Activated naive CD8-positive, alpha-beta T cell treated with anti-CD3 and anti-CD28 coated beads, Interleukin-2, amount 50 U/mL, for 16 hours (primary cell): ENCODE measurements around the gene DOCK2.
"Not testable (repeated sequence)": the region's sequence is repeated elsewhere in the genome, so short reads cannot be mapped to it uniquely, and the experiment has no call there.

Experiments used
- DNase-seq: peaks from one replicate; pipeline ENCODE4 v3.0.0-alpha.2; 2020; ENCODE audit warnings: low read depth, low spot score

The DOCK2 gene

DNA sequence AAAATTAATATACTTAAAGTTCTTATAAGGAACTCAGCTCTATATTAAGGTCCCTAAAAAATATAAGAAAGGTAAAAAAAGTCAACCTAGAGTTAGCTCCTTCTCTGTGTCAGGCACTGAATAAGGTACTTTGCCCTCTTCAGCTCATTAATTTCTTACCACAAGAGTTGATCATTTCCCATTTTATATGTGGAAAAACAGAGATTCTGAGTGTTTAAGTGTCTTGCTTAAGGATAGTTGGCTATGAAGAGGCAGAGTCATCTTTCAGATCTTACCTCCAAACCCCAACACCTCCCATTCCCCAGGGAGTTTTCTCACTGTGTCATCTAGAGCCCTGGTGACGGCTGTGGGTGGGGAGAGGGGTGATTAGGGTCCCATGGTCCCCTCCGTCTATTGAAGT, 302.7 kb downstream of the DOCK2 start:
- no peak for DNase-seq

GRCh38 chr5:169941542-169941941, 304.5 kb downstream of the DOCK2 start:
- no peak for DNase-seq

GRCh38 chr5:169942181-169942580, 305.1 kb downstream of the DOCK2 start:
- DNase-seq: no peak

DNA sequence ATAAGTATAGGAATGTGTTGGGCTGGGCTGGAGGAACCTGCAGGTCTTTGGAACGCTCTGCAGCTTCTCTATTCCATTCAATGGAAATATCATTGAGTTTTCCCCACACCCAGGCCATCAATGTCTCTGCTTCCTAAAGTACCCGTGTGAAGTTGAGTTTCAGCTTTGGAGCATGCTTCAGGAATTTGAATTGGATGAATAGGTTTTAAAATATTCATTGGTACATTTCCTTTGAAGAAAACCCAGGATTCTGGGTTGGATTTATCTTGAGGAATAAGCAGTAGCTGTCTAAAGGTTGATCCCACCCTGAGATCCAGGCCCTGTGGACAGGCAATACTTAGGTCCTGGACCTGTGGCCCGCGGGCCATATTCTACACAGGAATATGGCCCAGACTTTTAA, 306.0 kb downstream of the DOCK2 start:
- no peak for DNase-seq

DNA sequence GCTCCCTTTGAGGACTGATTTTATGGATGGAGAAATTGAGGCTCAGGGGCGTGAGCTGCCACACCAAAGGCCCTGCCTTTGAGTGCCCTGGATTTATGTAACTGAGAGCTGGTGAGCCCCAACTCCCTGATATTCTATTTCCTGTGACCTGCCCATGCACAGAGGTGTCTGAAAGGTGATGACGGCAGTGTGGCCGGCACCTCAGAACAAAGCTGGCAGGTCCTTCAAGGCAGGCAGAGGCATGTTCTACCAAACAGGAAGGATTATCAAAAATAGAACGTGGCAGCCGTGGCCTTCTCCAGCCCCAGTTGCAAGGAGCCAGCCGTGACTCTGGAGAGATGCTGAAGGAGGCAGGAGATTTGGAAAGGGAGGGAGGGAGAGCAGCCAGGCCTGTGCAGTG, 307.0 kb downstream of the DOCK2 start:
- no peak for DNase-seq

DNA sequence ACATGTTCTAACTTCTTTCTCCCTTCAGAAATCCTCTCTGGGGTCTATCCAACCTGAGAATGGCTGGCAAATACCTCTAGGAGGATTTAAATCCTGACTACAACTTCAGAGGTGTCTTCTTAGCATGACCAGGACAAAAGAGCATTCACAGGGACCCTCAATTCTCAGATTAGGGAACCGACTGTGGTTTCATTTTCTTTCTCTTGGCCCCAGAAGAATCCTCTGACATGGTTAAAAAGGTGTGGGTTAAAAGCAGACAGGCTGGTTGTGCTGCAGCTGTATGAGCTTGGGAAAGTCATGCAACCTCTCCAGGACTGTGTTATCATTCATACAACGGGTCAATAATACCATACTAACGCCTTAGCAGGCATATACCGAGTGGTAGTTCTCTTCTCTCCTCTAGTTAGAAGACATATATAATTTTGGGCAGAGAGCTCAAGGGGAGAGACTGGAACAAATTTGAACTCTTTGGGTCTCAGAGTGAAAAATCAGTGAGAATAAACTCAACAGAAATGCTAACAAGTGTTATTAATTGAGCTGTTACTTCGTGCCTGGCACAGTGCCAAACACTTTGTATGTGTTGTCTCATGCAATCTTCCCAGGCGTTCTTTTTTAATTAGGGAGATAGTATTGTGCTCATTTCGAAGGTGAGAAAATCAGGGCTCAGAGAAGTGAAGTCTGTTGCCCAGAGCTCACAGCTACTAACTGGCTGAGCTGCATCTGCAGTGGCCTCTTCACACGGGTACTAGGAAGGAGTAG, 308.0 kb downstream of the DOCK2 start:
- no peak for DNase-seq

DNA sequence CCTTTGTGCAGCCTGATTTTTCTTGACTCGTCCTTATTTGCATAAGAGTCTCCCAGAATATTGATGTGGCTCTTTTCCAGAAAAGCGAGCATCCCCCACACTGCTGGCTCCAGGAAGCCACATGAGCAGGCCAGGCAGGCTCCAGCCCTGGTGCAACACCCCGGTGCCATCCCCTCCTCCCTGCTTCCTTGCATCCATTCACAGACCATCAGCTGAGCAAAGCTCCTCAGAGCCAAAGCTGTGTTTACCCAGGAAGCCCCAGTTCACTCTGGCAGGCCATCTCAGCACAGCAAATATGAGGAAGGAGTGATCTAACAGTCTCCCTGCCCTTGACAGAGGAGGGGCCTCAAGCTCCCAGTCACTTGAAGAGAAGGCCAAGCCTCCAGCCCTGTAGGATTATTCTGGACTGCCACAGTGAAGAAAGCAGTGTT, 308.8 kb downstream of the DOCK2 start:
- no peak for DNase-seq

DNA sequence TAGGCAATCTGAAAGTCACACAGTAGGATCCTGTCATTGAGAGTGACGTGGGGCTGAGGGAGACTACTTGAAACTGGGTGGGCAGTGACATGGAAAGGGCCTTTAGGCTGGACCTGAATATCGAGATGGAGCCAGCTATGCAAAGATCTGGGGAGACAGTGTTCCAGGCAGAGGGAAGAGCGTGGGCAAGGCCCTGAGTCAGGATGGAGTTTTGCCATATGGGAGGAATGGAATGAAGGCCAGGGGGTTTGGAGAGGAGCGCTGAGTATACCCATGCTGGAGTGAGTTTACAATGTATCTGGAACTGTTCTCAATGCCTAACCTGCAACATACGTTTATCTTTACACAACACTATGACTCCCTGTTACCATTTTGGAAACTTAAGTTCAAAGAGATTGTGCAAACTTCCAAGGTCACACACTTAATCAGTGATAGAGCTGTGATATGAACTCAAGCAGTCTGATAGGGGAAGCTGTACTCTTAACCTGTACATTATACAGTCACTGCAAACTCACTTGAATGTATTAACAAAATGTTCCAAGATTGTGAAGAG, 309.7 kb downstream of the DOCK2 start:
- DNase-seq: no peak

- no peak for DNase-seq
These were observed 313.3 kb downstream of the DOCK2 start for GRCh38 chr5:169950333-169950732.

GRCh38 chr5:169953196-169953595, 316.1 kb downstream of the DOCK2 start:
- not testable (repeated sequence) for DNase-seq

DNA sequence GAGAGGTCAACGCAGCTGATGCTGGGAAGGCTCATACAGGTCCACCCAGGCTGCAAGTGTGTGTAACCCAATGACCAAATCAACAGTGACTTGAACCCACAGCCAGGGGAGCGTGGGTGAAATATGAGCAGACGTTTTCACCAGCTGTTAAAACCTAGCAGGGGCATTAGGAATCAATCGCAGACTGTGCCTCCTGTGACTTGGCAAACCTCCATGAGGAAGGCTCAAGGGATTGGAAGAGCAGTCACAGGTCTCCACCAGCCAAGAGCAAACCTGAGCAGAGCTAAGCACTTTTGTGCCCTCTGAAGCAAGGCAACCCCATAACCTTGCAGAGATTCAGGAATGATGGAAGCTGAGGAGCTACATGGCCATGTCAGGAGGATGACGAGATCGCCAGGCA, 317.7 kb downstream of the DOCK2 start:
- no peak for DNase-seq

- no peak for DNase-seq
These were observed 319.1 kb downstream of the DOCK2 start for GRCh38 chr5:169956126-169956525.

- DNase-seq: no peak
These were observed 319.7 kb downstream of the DOCK2 start for GRCh38 chr5:169956756-169957155.

- no peak for DNase-seq
These were observed 321.2 kb downstream of the DOCK2 start for GRCh38 chr5:169958278-169958677.

DNA sequence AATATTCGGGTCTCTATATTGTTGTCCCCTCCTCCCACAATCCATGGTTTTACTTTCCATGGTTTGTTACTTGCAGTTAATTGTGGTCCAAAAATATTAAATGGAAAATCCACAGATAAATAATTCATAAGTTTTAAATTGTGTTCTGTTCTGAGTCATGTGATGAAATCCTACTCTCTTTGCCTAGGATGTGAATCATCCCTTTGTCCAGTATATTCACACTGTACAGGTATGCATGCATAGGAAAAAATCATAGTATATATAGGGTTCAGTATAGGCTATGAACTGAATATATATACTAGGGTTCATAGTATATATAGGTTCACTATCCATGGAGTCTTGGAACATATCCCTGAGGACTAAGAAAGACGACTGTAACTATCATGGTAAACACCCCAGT, 323.6 kb downstream of the DOCK2 start:
- no peak for DNase-seq

- no peak for DNase-seq
These were observed 327.2 kb downstream of the DOCK2 start for GRCh38 chr5:169964246-169964645.

DNA sequence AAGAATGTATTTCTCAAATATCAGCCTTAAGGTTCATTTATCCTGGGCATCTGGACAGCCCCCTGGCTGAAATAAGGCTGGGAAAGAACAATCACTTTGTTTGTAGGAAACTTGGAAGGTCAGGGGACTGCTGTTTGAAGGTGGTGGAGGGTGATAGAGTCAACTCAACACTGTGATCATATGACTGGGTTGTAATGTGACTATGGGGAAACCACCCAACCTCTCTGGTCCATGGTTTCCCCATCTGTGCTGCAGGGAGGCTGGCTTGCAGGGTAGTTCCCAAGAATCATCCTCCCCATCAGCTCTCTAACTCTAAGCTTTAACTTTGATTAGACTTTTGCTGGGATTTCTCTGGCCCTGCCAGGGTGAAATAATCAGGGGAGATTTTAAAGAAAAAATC, 333.3 kb downstream of the DOCK2 start:
- DNase-seq: no peak

DNA sequence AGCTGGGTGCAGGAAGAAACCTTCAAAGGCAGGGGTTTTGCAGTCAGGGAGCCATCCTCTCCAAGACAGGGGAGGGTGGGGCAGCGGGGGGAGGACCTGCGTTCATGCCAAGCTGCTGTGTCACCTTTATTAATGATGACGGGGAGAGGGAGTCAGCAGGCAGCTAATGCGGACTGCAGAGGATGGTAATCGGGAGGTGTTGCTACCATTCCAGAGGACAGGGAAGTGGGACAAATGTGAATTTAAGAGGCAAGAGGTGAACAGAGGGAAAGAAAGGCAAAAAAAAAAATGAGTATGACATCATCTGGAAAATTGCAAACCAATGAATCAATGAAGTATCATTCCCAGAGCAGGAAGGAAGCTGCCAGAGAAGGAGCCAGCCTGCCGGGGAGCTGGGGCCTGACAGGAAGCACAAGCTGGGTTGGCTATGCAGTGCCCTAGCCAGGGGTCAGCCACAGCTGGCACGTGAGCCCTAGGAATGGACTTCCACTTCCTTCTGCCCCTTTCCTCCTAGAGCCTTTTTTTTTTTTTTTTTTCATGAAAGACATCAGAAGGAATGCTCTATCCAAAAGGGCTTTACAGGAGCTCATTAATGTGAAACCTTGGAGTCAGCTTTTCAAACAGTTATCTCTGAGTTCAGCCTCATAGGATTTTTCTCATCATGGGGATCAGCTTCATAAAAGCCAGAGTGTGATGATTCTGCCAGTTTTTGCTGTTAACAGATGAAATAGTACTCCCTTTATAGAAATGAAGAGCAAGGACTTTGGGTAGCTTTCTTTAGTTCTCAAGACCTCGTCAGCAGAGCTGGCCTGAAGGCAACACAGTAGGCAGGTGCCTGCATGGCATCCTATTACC, 334.1 kb downstream of the DOCK2 start:
- DNase-seq: no peak

GRCh38 chr5:169971780-169972179, 334.7 kb downstream of the DOCK2 start:
- DNase-seq: no peak

DNA sequence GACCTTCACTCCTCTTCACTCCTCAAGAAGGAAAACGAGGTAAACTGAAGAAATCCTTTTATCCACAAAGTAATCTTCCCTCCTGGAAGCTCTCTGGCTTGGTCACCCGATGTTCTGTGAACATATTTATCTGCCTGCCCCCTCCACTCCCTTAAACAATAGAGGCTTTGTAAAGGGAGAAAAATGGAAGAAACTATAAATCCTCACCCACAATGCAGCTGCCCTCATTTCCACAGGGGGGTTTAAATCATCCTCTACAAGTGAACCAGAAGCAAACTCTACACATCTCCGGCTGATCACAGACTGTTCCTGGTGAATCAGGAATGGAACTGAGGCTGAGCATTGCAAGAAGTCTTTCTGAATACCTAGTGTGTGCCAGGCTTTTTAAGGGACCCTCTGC, 336.0 kb downstream of the DOCK2 start:
- DNase-seq: no peak

- no peak for DNase-seq
These were observed 337.2 kb downstream of the DOCK2 start for GRCh38 chr5:169974121-169974770.

GRCh38 chr5:169978714-169979113, 341.6 kb downstream of the DOCK2 start:
- DNase-seq: no peak
